Measurements from ENCODE around the gene ALDH5A1.

ALDH5A1 gene

DNA sequence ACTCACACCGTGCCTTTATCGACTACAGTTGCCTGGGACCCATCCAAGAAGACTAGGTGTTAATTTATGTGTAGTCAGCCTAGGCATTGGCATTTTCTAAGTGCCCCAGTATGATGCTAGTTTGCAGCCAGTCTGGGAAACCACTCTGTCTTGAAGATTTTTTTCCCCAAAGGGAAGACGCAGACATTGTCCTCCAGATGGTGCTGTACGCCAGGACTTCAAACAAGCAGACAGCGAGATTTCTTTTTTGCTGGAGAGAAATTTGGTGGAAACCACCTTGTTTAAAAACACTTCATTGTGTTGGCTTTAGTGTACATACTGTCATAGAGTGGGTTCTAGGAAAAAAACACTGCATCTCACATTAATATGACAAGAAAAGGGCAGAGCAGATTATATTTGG is 30.0 kb downstream of the ALDH5A1 start:
- peak; percentile 46 for DNase-seq (ENCODE audit: low spot score)

- DNase-seq (ENCODE audit: low spot score), result no peak
Measured at GRCh38 chr6:24529985-24530384, 35.2 kb downstream of the ALDH5A1 start.

GRCh38 chr6:24534329-24534728 is 39.6 kb downstream of the ALDH5A1 start:
- no peak for DNase-seq (ENCODE audit: low spot score)

- DNase-seq (ENCODE audit: low spot score), result no peak
Measured at GRCh38 chr6:24535210-24535609, 40.4 kb downstream of the ALDH5A1 start.

DNA sequence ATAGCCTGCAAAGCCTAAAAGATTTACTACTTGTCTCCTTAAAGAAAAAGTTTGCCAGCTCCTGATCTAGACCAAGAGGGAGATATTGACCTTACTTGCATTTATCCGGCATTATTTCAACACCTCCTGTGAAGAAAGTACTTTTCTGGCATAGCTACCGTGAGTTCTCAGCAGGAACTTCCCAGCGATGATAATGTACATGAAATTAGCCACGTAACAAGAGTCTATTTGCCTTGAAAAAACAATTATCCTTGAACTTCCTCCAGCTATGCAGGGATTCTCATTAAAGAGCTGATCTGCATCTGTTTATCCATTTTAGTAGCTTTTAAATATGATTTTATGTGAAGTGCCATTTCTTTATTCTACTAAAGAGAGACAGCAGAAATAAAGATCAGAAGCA is 41.7 kb downstream of the ALDH5A1 start:
- DNase-seq (ENCODE audit: low spot score), result no peak

- no peak for DNase-seq (ENCODE audit: low spot score)
Measured at GRCh38 chr6:24537082-24537699, 42.4 kb downstream of the ALDH5A1 start.

GRCh38 chr6:24537771-24538385 is 43.1 kb downstream of the ALDH5A1 start:
- no peak for DNase-seq (ENCODE audit: low spot score)

GRCh38 chr6:24539416-24539815 is 44.6 kb downstream of the ALDH5A1 start:
- no peak for DNase-seq (ENCODE audit: low spot score)

DNA sequence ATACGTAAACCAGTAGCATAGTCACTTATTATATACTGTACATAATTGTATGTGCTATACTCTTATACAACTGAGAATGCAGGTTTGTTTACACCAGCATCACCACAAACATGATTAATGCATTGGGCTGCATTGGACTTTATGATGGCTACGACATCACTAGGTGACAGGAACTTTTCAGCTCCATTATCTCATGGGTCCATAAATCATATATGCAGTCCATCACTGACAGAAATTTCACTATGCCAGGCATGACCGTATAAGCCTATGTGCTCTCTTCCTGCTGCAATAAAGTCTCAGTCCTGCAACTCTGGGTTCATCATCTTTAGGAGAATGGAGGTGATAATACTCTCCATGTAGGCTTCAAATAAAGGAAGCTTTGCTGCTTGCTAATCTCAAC is 45.4 kb downstream of the ALDH5A1 start:
- no peak for DNase-seq (ENCODE audit: low spot score)

DNA sequence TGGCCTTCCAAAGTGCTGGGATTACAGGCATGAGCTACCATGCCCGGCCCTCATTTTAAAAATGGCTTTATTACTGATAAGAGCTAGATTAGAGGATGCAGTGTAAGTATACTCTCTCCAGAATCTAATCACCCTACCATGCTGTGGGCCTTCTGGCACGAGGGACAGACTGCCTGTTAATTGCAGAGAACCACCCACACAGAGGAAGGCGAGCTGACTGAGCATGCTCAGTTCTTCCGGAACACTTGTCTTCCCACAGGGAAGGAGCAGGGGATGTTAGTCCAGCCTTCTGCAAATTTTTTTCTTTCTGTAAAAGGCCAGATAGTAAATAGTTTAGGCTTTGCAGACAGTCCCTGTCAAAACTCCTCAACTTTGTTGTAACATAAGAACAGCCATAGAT is 48.9 kb downstream of the ALDH5A1 start:
- no peak for DNase-seq (ENCODE audit: low spot score)

GRCh38 chr6:24545183-24545582 is 50.4 kb downstream of the ALDH5A1 start:
- DNase-seq (ENCODE audit: low spot score), result no peak

GRCh38 chr6:24545691-24546090 is 50.9 kb downstream of the ALDH5A1 start:
- DNase-seq (ENCODE audit: low spot score), result no peak

DNA sequence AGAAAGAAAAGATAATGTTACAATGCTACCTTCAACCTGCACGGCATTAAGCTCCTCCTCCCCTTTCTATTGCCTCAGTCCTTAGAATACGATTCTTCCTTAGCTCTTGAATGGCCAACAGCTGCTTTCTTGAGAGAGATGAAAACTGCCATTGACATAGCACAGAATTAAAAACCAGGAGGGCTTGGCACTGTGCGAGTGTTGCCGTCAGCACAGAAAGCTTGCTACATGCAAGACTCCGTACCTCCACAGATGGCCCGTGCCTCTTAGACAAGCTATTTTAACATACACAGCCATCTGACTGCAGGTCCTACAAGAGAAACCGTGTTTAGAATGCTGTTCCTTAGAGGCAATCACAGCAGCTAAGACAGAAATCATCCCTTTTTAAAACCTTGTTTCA is 51.7 kb downstream of the ALDH5A1 start:
- no peak for DNase-seq (ENCODE audit: low spot score)

GRCh38 chr6:24547243-24547642 is 52.5 kb downstream of the ALDH5A1 start:
- no peak for DNase-seq (ENCODE audit: low spot score)

- no peak for DNase-seq (ENCODE audit: low spot score)
Measured at GRCh38 chr6:24549158-24549557, 54.4 kb downstream of the ALDH5A1 start.

GRCh38 chr6:24549674-24550353 is 55.0 kb downstream of the ALDH5A1 start:
- DNase-seq (ENCODE audit: low spot score), result no peak

- no peak for DNase-seq (ENCODE audit: low spot score)
Measured at GRCh38 chr6:24551139-24551538, 56.4 kb downstream of the ALDH5A1 start.

GRCh38 chr6:24554474-24554873 is 59.7 kb downstream of the ALDH5A1 start:
- DNase-seq (ENCODE audit: low spot score), result no peak

GRCh38 chr6:24558516-24558915 is 63.7 kb downstream of the ALDH5A1 start:
- DNase-seq (ENCODE audit: low spot score), result no peak

GRCh38 chr6:24564081-24564480 is 69.3 kb downstream of the ALDH5A1 start:
- DNase-seq (ENCODE audit: low spot score), result no peak

DNA sequence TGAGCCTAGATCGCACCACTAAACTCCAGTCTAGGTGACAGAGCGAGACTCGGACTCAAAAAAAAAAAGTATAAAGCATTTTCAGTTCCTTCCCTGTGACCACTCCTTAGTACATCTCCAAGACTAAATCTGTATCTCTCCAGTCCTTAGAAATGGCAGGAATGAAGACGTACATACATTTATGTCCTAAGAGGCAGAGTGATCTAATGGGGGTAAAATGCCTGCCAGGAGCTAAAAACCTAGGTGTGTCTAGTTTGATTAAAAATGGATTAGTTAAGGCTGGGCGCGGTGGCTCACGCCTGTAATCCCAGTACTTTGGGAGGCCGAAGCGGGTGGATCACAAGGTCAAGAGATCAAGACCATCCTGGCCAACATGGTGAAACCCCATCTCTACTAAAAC is 70.4 kb downstream of the ALDH5A1 start:
- DNase-seq (ENCODE audit: low spot score), result no peak

- no peak for DNase-seq (ENCODE audit: low spot score)
Measured at GRCh38 chr6:24566020-24566767, 71.4 kb downstream of the ALDH5A1 start.

DNA sequence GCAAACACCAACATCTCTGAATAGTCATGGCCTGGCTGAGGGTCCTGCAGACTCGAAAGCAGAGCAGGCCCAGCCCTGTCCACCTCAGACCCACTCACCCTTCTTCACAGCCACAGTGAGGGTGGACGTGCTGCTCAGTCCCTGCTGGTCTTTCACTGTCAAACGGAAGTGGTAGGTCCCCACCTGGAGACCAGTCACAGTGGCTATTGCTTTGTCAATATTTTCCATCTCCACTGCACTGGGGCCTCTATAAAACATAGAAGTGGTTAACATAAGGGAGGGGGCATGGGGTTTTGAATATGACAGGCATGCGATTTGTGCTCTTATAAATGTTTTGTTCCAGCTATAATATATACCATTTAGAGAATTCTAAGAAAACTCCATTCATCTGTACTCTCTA is 73.9 kb downstream of the ALDH5A1 start:
- DNase-seq (ENCODE audit: low spot score), result no peak
